Esophagus squamous epithelium (tissue), 5 donors: ENCODE data around the gene EPHA8. TPM values are rescaled to one million over a fixed set of nuclear protein-coding genes. Genes with fewer than 3 reads are reported as not detected.

Source experiments
- DNase-seq: peaks from one replicate; lab custom pipeline; 2025; lab: John Stamatoyannopoulos, UW
- H3K27ac ChIP-seq, 4 donors: fragments of 200-600 bp; sonication (generic); one replicate each; pipeline ENCODE4 v1.5.1; 2016 to 2019; ENCODE audit warnings: mild to moderate bottlenecking in 1 of 4
- H3K27me3 ChIP-seq, 4 donors: fragments of 200-600 bp; sonication (generic); 1 replicate in 3 of 4; 2 replicates in 1 of 4; pipeline versions ENCODE4 v1.5.1 to v1.6.0; 2017 to 2021; ENCODE audit warnings: antibody characterized with exemption in 1 of 4
- H3K36me3 ChIP-seq, 3 donors: fragments of 200-600 bp; sonication (generic); one replicate each; pipeline ENCODE4 v1.5.1; 2016 to 2019
- H3K4me1 ChIP-seq, 3 donors: fragments of 200-600 bp; sonication (generic); one replicate each; pipeline ENCODE4 v1.5.1; 2017 to 2019
- H3K4me3 ChIP-seq, 4 donors: fragments of 200-600 bp; sonication (generic); 1 replicate in 3 of 4; 2 replicates in 1 of 4; pipeline ENCODE4 v1.5.1; 2016 to 2019; ENCODE audit warnings: mild to moderate bottlenecking in 2 of 4, moderate library complexity in 1 of 4
- H3K9me3 ChIP-seq, 3 donors: fragments of 200-600 bp; sonication (generic); one replicate each; pipeline ENCODE4 v1.5.1; 2016 to 2019
- CTCF ChIP-seq, 6 experiments: fragments of 450-650 bp in 4 of 6; fragments of 200-600 bp in 2 of 6; sonication (generic) in 2 of 6; IDR thresholded peaks; one replicate each; pipeline ENCODE4 v1.5.1; 2016 to 2019; ENCODE audit warnings: antibody characterized with exemption in 6 of 6, mild to moderate bottlenecking in 4 of 6, moderate library complexity in 4 of 6
- POLR2A ChIP-seq, 4 donors: fragments of 450-650 bp; IDR thresholded peaks; one replicate each; pipeline ENCODE4 v1.6.1; 2017; ENCODE audit warnings: antibody characterized with exemption in 4 of 4, mild to moderate bottlenecking in 4 of 4, moderate library complexity in 3 of 4
- WGBS, 2 donors: methylation state at CpG; one replicate each; pipeline ENCODE4 v1.1.5; 2018; 5-methylcytosine and 5-hydroxymethylcytosine counted together
- intact Hi-C: fragments of 100-400 bp; cut with DNase I; formaldehyde crosslinking; loops from one replicate; pipeline ENCODE4 v1.15.0; 2022
- total RNA-seq, 4 donors: library from RNA; depleted of rRNA; stranded (reverse); fragments of >200 nt; gene quantifications; one replicate each; pipeline ENCODE4 v1.1.0, GENCODE V29; 2016
- donor health status: DM: yes; HTN: yes; CAD: no.

EPHA8 gene
- total RNA-seq, 4 donors from 2014 or later, result 0.19 to 0.44 TPM; not detected in 2

DNA sequence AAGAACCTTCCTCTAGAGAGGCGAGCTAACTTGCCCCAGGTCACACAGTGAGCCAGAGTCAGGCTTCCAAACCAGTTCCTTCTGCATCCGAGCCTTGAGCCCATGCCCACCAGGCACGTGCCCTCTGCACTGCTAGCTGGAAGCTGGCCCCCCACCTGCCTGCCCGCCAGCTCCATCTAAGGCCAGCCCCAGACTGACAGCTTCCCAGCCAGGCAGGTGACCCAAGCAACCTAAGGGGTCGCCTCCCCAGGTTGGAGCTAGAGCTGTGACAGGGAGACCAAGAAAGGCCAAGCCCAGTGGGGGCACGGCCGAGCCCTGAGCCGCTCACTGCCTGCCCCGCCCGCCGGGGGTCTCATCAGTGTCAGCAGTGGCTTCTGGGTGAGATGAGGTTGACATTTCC lies 53.3 kb downstream of the EPHA8 start:
- WGBS, 2 donors, result 60% methylated on average over 1 of the region's 11 CpGs; no CpG with 5 or more reads in 1 of the 2 donors
- no peak for TF ChIP-seq CTCF (IDR thresholded peaks at IDR 0.05)
- TF ChIP-seq POLR2A (IDR thresholded peaks at IDR 0.05), result no peak
- H3K27ac ChIP-seq, result no peak overlapping the region
- no peak for DNase-seq
- intact Hi-C loops, result no loop called here
- H3K4me1 ChIP-seq, result no peaks in the 10 kb centered on the region
- H3K4me3 ChIP-seq, result no peak overlapping the region
- no peaks in the 10 kb centered on the region for H3K36me3 ChIP-seq
- peaks cover 0 to 99% (median 2%) of the 10 kb centered on the region in 4 donors for H3K27me3 ChIP-seq
- H3K9me3 ChIP-seq, result no peaks in the 10 kb centered on the region

- H3K4me3 ChIP-seq, result no peak overlapping the region
- 9 to 27% methylated on average over 3 to 12 of the region's 16 CpGs for WGBS, 2 donors
These were observed 54.8 kb downstream of the EPHA8 start for GRCh38 chr1:22618056-22618455.

GRCh38 chr1:22619252-22619651 lies 56.0 kb downstream of the EPHA8 start:
- H3K27ac ChIP-seq, result no peak overlapping the region
- no peak overlapping the region for H3K4me3 ChIP-seq
- intact Hi-C loops, result no loop called here
- H3K27me3 ChIP-seq, result peaks cover 0 to 100% (median 2%) of the 10 kb centered on the region in 4 donors
- no peaks in the 10 kb centered on the region for H3K4me1 ChIP-seq
- H3K9me3 ChIP-seq, result no peaks in the 10 kb centered on the region
- no peak for TF ChIP-seq POLR2A (IDR thresholded peaks at IDR 0.05)
- TF ChIP-seq CTCF (IDR thresholded peaks at IDR 0.05), result no peak
- H3K36me3 ChIP-seq, result no peaks in the 10 kb centered on the region
- DNase-seq, result no peak
- 55 to 74% methylated on average over 7 of the region's 7 CpGs for WGBS, 2 donors

More at GRCh38 chr1:22618056-22618455, 54.8 kb downstream of the EPHA8 start:
- no peak for TF ChIP-seq CTCF (IDR thresholded peaks at IDR 0.05)
- TF ChIP-seq POLR2A (IDR thresholded peaks at IDR 0.05), result no peak
- no peak for DNase-seq
- H3K27me3 ChIP-seq, result peaks cover 0 to 100% (median 2%) of the 10 kb centered on the region in 4 donors
- H3K4me1 ChIP-seq, result no peaks in the 10 kb centered on the region
- no peaks in the 10 kb centered on the region for H3K9me3 ChIP-seq
- H3K36me3 ChIP-seq, result no peaks in the 10 kb centered on the region
- H3K27ac ChIP-seq, result no peak overlapping the region
- intact Hi-C loops, result no loop called here

GRCh38 chr1:22619798-22620197 lies 56.5 kb downstream of the EPHA8 start:
- TF ChIP-seq CTCF (IDR thresholded peaks at IDR 0.05) (no peak), POLR2A (IDR thresholded peaks at IDR 0.05) (no peak)
- intact Hi-C loops, result no loop called here
- peaks cover 0 to 100% (median 2%) of the 10 kb centered on the region in 4 donors for H3K27me3 ChIP-seq
- H3K36me3 ChIP-seq, result no peaks in the 10 kb centered on the region
- whole genome bisulfite sequencing, 2 donors, result 45 to 57% methylated on average over 8 to 10 of the region's 12 CpGs
- DNase-seq, result no peak
- H3K4me1 ChIP-seq, result no peaks in the 10 kb centered on the region
- H3K27ac ChIP-seq, result no peak overlapping the region
- H3K9me3 ChIP-seq, result no peaks in the 10 kb centered on the region
- H3K4me3 ChIP-seq, result no peak overlapping the region

GRCh38 chr1:22621761-22622160 lies 58.5 kb downstream of the EPHA8 start:
- WGBS, 2 donors, result 30 to 50% methylated on average over 2 of the region's 4 CpGs
- no peaks in the 10 kb centered on the region for H3K9me3 ChIP-seq
- intact Hi-C loops, result no loop called here
- no peaks in the 10 kb centered on the region for H3K36me3 ChIP-seq
- no peak for DNase-seq
- no peak overlapping the region for H3K4me3 ChIP-seq
- no peak overlapping the region for H3K27ac ChIP-seq
- TF ChIP-seq CTCF (IDR thresholded peaks at IDR 0.05), result no peak
- peaks cover 0 to 100% (median 2%) of the 10 kb centered on the region in 4 donors for H3K27me3 ChIP-seq
- H3K4me1 ChIP-seq, result no peaks in the 10 kb centered on the region
